Measurements from ENCODE around the gene MIS12.

MIS12 gene

DNA sequence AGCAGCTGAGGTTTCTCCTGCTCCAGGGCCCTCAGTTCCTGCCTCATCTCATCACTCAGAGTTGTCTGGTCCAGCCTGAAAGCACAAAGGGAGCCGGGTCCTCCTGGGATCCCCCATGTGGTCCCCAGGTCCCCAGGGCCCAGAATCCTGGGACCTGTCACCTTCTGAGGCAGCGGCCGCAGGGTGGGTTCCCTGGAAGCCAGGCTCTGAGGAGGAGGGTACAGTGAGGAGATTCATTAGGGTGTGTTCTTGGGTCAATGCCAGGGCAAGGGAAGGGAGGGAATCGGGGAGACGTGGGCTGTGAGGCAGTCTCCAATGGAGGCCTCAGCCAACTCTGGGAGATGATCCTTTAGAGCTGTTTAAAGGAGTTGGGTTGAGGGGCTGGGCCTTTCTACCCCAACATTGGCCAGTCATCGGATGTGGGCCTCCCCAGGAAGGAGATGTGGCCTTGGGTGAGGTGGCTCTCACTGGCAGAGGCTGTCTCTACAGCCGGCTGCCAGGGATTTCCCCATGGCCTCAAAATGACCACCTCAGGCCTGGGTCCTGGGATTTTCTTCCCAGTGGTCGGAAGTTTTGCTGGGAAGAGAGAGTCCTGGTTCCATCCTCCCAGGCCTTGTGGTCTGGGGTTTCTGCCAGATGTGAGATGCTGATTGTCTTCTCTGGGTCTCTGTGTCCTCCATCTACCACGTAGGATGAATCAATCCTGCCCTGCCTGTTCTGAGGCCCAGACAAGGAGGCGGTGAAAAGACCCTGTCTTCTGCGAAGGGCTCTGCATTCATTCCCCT, 50.7 kb downstream of the MIS12 start:
- no peak for DNase-seq

- DNase-seq = no peak
Measured at GRCh38 chr17:5539286-5539685, 52.9 kb downstream of the MIS12 start.

DNA sequence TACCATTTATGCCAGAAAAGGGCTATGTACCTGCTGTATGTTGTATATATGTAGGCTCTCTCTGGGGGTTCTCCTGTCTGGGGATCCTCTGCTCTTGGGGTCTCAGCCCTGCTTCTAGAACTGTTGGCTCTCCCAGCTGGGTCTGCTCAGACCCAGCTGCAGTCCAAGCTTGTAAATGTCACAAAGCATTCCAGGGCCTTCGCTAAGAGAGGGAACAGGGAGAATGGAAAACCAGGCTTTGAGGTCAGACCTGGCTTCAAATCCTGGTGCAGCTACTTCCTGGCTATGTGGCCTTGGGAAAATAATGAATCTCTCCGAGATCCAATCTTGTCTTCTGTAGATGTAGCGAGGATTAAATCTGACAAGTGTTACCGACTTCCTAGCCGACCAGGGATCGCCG, 54.0 kb downstream of the MIS12 start:
- no peak for DNase-seq
